ENCODE data around the gene SIAH2.

DNA sequence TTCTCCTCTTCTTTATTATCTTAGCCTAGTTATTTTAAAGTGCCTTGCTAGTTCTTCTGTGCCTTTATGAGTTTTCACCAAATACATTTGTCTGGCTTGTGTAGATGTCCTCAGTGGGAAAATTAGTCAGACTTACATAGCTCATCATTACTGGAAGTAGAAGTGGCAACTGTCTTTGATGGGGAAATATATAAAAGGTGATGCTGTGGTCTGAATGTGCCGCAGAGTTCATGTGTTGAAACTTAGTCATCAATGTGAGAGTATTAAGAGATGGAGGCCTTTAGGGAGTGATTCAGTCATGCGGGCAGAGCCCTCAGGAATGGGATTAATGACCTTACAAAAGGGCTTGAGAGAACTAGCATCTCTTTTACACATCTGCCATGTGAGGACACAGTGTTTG, 52.9 kb downstream of the SIAH2 start:
- TF ChIP-seq EZH2phosphoT487 (IDR thresholded peaks at IDR 0.05; ENCODE audit: borderline replicate concordance, low read depth, low read length) = no peak
- no peak for TF ChIP-seq CTCF (conservative IDR thresholded peaks at IDR 0.05; ENCODE audit: low read length)

All from OCI-LY7 (cell line).